RKO (cell line): Measurements from ENCODE around the gene WSB1.
A peak's percentile ranks its signal among the peaks of the same experiment; 100 is the strongest.
"Not testable (repeated sequence)": the region's sequence is repeated elsewhere in the genome, so short reads cannot be mapped to it uniquely, and the experiment has no call there.

Experiments
- DNase-seq: peaks from one replicate; pipeline ENCODE4 v3.0.0-alpha.2; 2016; ENCODE audit warnings: low spot score

WSB1 gene

DNA sequence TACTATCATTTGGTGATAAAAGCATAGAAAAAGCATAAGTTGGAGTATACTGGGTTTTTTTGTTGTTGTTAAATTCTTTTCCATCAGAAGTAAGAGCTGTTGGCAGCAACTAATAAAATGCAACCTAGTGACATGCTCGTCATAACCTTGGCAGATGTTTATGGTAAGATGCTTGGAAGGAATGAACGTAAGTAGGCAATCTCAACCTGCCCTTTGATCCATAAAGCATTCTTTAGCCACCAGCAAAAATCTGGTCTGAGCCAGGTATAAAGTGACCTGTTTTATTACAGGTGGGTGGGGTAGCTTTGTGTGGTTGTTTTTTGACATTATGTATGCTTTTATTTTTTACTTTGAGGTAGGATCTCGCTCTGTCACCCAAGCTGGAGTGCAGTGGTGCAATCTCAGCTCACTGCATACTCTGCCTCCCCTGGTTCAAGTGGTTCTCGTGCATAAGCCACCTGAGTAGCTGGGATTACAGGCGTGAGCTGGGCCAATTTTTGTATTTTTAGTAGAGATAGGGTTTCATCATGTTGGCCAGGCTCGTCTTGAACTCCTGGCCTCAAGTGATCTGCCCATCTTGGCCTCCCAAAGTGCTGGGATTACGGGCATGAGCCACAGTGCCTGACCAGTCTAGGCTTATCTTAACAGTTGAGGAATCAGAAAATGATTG is 22.0 kb downstream of the WSB1 start:
- DNase-seq: no peak

- no peak for DNase-seq
These were observed 24.3 kb downstream of the WSB1 start for GRCh38 chr17:27318228-27318627.

DNA sequence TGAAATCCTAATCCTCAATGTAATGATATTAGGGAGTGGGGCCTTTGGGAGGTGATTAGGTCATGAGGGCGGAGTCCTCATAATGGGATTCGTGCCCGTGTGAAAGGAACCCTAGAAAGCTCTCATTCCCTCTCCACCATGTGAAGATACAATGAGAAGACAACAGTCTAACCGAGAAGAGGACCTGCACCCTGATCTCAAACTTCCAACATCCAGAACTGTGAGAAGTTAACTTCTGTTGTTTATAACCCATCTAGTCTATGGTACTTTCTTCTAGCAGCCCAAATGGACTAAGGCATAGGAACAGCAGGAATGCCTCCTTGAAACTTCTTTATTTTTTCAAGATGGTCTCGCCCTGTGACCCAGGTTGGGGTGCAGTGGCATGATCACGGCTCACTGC is 24.7 kb downstream of the WSB1 start:
- DNase-seq: no peak

DNA sequence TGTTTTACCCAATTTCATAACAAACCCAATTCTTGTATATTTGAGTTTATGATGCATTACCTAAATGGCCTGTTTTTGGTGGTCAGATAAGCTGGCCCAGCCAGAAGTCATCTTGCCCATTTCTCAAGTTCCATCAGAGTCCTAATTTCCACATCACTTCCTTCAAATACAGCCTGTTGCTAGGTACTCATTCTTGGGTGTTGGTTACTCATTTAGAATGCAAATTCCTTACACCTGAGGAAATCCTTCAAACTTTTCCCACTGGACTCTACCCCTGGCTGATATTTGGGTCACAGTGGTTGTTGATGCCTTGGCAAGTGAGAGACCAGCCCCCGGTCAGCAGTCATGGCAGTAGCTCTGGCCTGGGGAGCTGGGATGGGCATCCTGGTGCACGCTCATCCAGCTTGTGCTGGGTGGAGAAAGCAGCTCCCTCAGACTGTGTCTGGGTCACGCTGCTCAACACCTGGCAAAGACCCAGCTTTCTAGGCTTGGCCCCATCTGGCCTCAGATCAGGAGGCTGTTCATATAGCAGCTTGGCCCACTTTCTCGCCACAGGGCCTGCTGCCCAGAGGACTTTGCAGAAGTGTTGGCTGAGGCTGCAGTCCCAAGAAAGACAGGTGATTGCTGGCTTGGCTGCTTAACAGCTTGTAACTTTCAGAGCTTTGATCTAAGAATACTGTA is 25.8 kb downstream of the WSB1 start:
- no peak for DNase-seq

- DNase-seq: no peak
These were observed 26.3 kb downstream of the WSB1 start for GRCh38 chr17:27320222-27320560.

DNA sequence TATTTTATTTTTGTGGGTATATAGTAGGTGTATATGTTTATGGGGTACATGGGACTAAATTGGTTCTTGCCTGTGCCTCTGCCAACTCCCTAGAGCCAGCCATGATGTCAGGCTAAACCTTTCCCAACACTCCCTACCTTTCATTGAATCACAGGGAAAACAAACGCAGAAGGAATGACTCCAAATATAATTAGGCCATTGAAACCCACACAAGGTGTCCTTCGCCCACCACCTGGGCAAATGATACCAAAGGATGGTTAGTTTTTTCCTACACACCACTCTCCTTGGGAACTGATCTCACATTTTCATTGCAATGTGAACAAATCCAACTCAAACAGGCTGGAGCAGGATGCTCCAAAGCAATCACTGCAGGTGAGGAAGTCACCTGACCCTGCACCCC is 27.5 kb downstream of the WSB1 start:
- DNase-seq: no peak

- DNase-seq: no peak
These were observed 28.1 kb downstream of the WSB1 start for GRCh38 chr17:27322026-27322425.

DNA sequence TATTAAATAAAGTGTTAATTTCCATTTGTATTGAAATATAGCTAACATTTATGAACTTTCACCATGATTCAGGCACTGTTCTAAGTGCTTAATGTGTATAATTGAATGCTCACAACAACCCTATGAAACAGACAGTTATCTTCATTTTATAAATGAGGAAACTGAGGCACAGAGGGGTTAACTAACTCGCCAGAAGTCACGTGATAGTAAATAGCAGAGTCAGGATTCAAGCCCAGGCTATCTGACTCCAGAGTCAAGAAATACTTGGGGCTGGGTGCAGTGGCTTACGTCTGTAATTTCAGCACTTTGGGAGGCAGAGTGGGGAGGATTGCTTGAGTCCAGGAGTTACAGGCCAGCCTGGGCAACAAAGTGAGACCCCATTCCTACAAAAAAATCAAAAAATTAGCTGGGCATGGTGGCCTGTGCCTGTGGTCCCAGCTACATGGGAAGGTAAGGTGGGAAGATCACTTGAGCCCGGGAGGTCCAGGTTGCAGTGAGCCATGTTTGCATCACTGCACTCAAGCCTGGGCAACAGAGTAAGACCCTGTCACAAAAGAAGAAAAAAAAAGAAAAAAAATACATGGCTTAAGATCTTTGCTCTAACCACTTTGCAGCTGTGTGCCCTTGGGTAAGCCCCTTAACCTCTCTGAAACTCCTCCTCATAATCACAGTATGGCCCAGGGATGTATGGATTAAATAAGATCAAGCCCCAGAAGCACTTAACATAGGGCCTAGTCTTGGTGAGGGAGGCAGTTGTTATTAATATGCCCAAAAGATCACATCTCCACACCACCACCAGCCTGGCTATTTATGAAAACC is 29.0 kb downstream of the WSB1 start:
- no peak for DNase-seq

GRCh38 chr17:27323538-27324215 is 29.8 kb downstream of the WSB1 start:
- DNase-seq: no peak

GRCh38 chr17:27324771-27325339 is 30.9 kb downstream of the WSB1 start:
- no peak for DNase-seq

- no peak for DNase-seq
These were observed 32.1 kb downstream of the WSB1 start for GRCh38 chr17:27326051-27326450.

DNA sequence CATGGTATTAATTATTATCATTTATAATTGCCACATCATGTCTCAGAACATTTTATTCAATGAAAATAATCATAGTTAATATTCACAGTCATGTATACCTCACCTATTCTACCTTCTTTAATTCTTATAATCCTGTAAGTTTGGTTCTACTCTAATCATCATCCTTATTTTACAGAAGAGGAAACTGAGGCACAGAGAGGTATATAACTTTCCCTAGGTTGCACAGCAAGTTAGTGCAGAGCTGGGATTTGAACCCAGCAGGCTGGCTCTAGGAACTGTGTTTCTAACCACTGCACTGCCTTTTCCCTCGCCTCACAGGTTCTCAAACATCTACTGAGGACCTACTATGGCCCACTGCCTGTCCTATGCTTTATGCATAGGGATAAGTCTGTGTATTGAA is 32.7 kb downstream of the WSB1 start:
- no peak for DNase-seq

GRCh38 chr17:27327397-27327796 is 33.5 kb downstream of the WSB1 start:
- no peak for DNase-seq

- no peak for DNase-seq
These were observed 34.0 kb downstream of the WSB1 start for GRCh38 chr17:27327871-27328270.

DNA sequence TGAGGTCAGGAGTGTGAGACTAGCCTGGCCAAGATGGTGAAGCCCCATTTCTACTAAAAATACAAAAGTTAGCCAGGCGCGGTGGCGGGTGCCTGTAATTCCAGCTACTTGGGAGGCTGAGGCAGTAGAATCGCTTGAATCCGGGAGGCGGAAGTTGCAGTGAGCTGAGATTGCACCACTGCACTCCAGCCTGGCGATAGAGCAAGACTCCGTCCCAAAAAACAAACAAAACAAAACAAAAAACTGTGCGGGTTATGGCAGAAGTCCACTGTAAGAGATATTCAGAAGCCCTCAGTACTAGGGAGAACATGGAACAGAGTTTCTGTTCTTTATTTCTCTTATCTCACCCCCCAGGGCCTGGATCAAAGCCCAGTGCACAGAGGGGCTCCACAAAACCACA is 34.8 kb downstream of the WSB1 start:
- DNase-seq: not testable (repeated sequence)

GRCh38 chr17:27329146-27329805 is 35.4 kb downstream of the WSB1 start:
- no peak for DNase-seq

- DNase-seq: no peak
These were observed 38.1 kb downstream of the WSB1 start for GRCh38 chr17:27332047-27332393.

DNA sequence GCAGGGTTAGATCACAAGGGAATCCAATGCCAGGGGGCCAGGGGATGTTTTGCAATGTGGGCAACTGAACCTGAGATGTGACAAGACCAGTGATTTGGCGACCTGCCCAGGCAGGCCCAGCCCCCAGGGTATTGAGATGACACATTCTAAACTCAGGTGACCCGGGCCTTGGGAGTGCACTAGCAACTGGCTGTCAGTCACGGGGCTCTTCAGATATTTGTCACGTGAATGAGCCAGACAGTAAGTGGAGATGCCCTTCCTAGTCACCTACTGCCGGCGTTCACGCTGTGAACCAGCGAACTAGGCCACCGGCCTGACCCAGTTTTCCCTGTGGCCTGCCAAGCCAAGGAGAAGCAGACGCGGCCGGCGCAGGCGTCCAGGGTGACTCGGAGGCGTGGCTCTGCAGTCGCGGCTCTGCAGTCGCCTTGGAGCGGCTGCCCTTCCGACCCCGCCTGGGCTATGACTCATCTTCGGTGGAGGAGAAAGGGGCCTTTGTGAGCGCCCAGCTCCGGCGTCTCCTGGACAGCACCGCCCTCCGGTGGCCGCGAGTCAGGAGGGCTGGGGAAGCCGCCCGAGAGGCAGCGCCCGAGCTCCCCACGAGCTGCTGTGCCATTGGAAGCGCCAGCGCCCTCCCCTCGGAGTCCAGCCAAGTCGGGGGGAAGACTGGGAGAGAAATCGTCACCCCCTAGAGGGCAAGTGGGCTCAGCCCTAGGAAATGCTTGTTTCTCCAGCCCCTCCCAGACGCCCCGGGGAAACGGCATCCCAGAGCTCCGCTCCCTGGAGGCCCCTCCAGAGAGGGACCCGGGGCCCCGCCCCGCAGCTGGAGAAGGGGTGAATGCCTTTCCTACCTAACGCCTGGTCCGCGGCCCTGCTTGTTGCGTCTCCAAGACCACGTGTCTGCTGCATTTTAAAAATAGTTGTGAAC is 38.8 kb downstream of the WSB1 start:
- peak; percentile 97 for DNase-seq

GRCh38 chr17:27333410-27333980 is 39.6 kb downstream of the WSB1 start:
- peak; percentile 18 for DNase-seq

GRCh38 chr17:27336184-27336583 is 42.3 kb downstream of the WSB1 start:
- DNase-seq: no peak
